Stomach smooth muscle (tissue), 2 donors: ENCODE measurements around the gene LRRC27.
"Not testable (repeated sequence)": the region's sequence is repeated elsewhere in the genome, so short reads cannot be mapped to it uniquely, and the experiment has no call there.

Experiments
- H3K27ac ChIP-seq: one replicate; pipeline ENCODE4 v1.7.0; 2013; ENCODE audit warnings: mild to moderate bottlenecking, low read length, inconsistent platforms
- H3K27me3 ChIP-seq, 2 donors: one replicate each; pipeline ENCODE4 v1.7.0; 2013; ENCODE audit warnings: low read length in 2 of 2; ENCODE audit not compliant: insufficient read depth in 2 of 2, control insufficient read depth in 1 of 2
- H3K36me3 ChIP-seq, 2 donors: one replicate each; pipeline ENCODE4 v1.7.0; 2013; ENCODE audit warnings: low read length in 2 of 2; ENCODE audit not compliant: control insufficient read depth in 2 of 2, insufficient read depth in 2 of 2
- H3K4me1 ChIP-seq: one replicate; pipeline ENCODE4 v1.7.0; 2013; ENCODE audit warnings: low read length; ENCODE audit not compliant: control insufficient read depth, insufficient read depth
- H3K4me3 ChIP-seq, 2 donors: one replicate each; pipeline ENCODE4 v1.7.0; 2013; ENCODE audit warnings: low read length in 2 of 2
- H3K9ac ChIP-seq, 2 donors: one replicate each; pipeline ENCODE4 v1.7.0; 2013; ENCODE audit warnings: low read length in 2 of 2, mild to moderate bottlenecking in 1 of 2
- H3K9me3 ChIP-seq, 2 donors: one replicate each; pipeline ENCODE4 v1.7.0; 2013; ENCODE audit warnings: low read length in 2 of 2; ENCODE audit not compliant: control insufficient read depth in 2 of 2
- donor health status: healthy.
- donor health status: Pancreatic carcinoma.

The LRRC27 gene

GRCh38 chr10:132330486-132330833 lies 1.5 kb upstream of the LRRC27 start:
- H3K36me3 ChIP-seq, result no peaks in the 10 kb centered on the region
- no peak overlapping the region for H3K27ac ChIP-seq
- H3K9ac ChIP-seq, result no peak overlapping the region
- peaks cover 18% of the 10 kb centered on the region for H3K4me1 ChIP-seq
- no peaks in the 10 kb centered on the region for H3K9me3 ChIP-seq
- H3K27me3 ChIP-seq, result no peaks in the 10 kb centered on the region
- peak overlapping the region; percentile 37 to 94 for H3K4me3 ChIP-seq

GRCh38 chr10:132332433-132332754 lies 401 bp downstream of the LRRC27 start:
- H3K9ac ChIP-seq, result peak overlapping the region; percentile 66 to 72
- no peak overlapping the region for H3K27ac ChIP-seq
- peak overlapping the region; percentile 80 to 92 for H3K4me3 ChIP-seq
- no peaks in the 10 kb centered on the region for H3K27me3 ChIP-seq
- no peaks in the 10 kb centered on the region for H3K9me3 ChIP-seq
- no peaks in the 10 kb centered on the region for H3K36me3 ChIP-seq
- H3K4me1 ChIP-seq, result peaks cover 23% of the 10 kb centered on the region

DNA sequence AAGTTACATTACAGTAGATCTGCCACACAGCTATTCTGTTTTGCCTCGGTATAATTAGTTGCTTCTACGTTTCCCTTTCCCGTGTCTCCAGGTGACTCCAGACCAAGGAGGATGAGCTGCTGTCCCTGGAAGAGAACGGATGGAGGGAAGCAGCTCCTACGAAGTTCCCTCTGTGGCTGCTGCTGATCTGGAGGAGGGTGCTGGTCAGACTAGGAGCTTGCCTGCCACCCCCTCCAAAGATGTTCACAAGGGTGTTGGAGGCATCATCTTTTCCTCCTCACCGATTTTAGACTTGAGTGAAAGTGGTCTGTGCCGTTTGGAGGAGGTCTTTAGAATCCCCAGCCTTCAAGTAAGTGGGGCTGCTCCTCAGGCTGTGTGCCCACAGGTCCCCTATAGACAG lies 1.4 kb downstream of the LRRC27 start:
- H3K27me3 ChIP-seq, result no peaks in the 10 kb centered on the region
- H3K36me3 ChIP-seq, result peaks cover 0 to 2% of the 10 kb centered on the region in 2 donors
- no peak overlapping the region for H3K9ac ChIP-seq
- no peaks in the 10 kb centered on the region for H3K9me3 ChIP-seq
- no peak overlapping the region for H3K27ac ChIP-seq
- no peak overlapping the region for H3K4me3 ChIP-seq
- peaks cover 26% of the 10 kb centered on the region for H3K4me1 ChIP-seq

- H3K27me3 ChIP-seq, result no peaks in the 10 kb centered on the region
- peaks cover 24% of the 10 kb centered on the region for H3K4me1 ChIP-seq
- H3K9ac ChIP-seq, result no peak overlapping the region
- no peak overlapping the region for H3K27ac ChIP-seq
- no peaks in the 10 kb centered on the region for H3K9me3 ChIP-seq
- H3K4me3 ChIP-seq, result no peak overlapping the region
- peaks cover 0 to 2% of the 10 kb centered on the region in 2 donors for H3K36me3 ChIP-seq
Measured at GRCh38 chr10:132334631-132335188, 2.7 kb downstream of the LRRC27 start.

DNA sequence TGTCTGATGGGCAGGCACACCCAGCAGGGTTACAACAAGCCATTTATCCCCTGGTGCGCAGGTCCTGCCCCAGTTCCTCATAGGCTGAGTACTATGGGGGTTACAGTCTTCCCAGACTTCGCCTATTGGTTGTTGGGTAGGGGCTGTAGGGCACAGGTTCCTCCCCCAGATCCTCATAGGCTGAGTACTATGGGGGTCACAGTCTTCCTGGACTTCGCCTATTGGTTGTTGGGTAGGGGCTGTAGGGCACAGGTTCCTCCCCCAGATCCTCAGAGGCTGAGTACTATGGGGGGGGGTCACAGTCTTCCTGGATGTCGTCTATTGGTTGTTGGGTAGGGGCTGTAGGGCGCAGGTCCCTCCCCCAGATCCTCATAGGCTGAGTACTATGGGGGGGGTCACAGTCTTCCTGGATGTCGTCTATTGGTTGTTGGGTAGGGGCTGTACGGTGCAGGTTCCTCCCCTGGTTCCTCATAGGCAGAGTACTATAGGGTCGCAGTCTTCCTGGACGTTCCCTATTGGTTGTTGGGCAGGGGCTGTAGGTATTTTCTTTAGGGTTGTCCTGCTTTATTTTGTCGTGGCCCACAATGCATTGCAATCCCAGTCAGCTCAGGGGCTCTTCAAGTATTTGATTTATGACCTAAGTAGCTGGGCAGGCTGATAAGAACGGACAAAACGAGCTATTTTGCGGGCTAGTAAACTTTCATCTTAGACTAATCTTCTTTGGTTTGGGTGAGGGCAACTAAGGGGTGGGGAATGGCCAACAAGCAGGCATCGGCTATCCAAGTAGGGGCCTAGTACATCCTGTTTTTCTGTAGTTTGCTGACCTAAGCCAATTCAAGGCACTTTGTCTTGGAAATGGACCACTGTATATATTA lies 3.4 kb downstream of the LRRC27 start:
- H3K9ac ChIP-seq, result no peak overlapping the region
- no peaks in the 10 kb centered on the region for H3K9me3 ChIP-seq
- peaks cover 0 to 4% of the 10 kb centered on the region in 2 donors for H3K36me3 ChIP-seq
- H3K27me3 ChIP-seq, result no peaks in the 10 kb centered on the region
- H3K4me1 ChIP-seq, result peaks cover 20% of the 10 kb centered on the region
- H3K27ac ChIP-seq, result no peak overlapping the region
- no peak overlapping the region for H3K4me3 ChIP-seq

- H3K9me3 ChIP-seq, result no peaks in the 10 kb centered on the region
- peaks cover 0 to 4% of the 10 kb centered on the region in 2 donors for H3K36me3 ChIP-seq
- no peak overlapping the region for H3K27ac ChIP-seq
- peak overlapping the region; percentile 6 to 25 for H3K9ac ChIP-seq
- peaks cover 14% of the 10 kb centered on the region for H3K4me1 ChIP-seq
- peak overlapping the region; percentile 45 to 67 for H3K4me3 ChIP-seq
- H3K27me3 ChIP-seq, result no peaks in the 10 kb centered on the region
Measured at GRCh38 chr10:132336064-132336746, 4.2 kb downstream of the LRRC27 start.

DNA sequence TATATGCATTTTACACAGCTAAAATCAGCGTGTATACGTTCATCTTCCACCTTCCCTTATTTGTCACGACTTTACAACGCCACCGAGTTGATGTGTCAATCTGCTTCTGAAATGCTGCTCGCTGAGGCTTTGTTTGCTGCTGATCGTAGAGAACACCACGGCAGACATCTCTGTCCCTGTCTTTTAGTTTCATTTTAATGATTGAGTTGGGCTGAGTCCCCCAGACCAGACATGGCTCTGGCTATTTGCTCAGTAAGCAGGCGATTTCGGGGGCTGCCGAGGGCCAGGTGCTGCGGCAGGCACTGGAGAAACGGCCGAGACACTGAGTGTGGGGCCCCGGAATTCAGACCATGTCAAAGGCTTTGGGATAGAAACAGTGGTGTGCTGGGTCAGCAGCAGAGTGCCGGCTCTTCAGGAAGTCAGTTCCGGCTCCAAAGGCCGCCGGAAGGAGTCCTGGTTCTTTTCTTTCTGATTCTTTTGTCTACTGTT lies 5.0 kb downstream of the LRRC27 start:
- H3K4me1 ChIP-seq, result peaks cover 14% of the 10 kb centered on the region
- peak overlapping the region; percentile 25 to 64 for H3K9ac ChIP-seq
- H3K9me3 ChIP-seq, result no peaks in the 10 kb centered on the region
- no peaks in the 10 kb centered on the region for H3K27me3 ChIP-seq
- H3K4me3 ChIP-seq, result peak overlapping the region; percentile 45 to 67
- peaks cover 0 to 4% of the 10 kb centered on the region in 2 donors for H3K36me3 ChIP-seq
- H3K27ac ChIP-seq, result peak overlapping the region; percentile 55

GRCh38 chr10:132337854-132338253 lies 5.9 kb downstream of the LRRC27 start:
- H3K4me3 ChIP-seq, result peak overlapping the region in 1 of 2 donors; percentile 3
- not testable (repeated sequence) for H3K9ac ChIP-seq, H3K27ac ChIP-seq, H3K27me3 ChIP-seq, H3K9me3 ChIP-seq, H3K36me3 ChIP-seq, H3K4me1 ChIP-seq

DNA sequence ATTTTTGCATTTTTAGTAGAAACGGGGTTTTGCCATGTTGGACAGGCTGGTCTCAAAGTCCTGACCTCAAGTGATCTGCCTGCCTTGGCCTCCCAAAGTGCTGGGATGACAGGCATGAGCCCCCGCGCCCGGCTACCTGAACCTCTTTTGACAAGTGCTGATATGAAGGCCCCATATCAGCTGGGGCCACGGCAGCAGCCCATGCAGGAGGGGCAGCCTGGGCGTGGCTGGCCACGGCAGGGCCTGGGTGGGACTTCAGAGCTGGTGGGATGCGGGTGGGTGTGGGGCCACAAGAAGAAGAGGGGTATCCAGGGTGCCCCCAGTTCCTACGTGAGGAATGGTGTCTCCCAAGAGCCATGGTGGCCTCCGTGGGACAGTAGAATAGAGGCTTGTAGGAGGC lies 6.9 kb downstream of the LRRC27 start:
- no peak overlapping the region for H3K27ac ChIP-seq
- no peaks in the 10 kb centered on the region for H3K9me3 ChIP-seq
- H3K36me3 ChIP-seq, result peaks cover 2 to 8% of the 10 kb centered on the region in 2 donors
- no peak overlapping the region for H3K9ac ChIP-seq
- no peaks in the 10 kb centered on the region for H3K27me3 ChIP-seq
- H3K4me1 ChIP-seq, result peaks cover 8% of the 10 kb centered on the region
- H3K4me3 ChIP-seq, result no peak overlapping the region

- H3K27ac ChIP-seq, result no peak overlapping the region
- no peak overlapping the region for H3K4me3 ChIP-seq
- H3K36me3 ChIP-seq, result peaks cover 2 to 8% of the 10 kb centered on the region in 2 donors
- peaks cover 8% of the 10 kb centered on the region for H3K4me1 ChIP-seq
- no peaks in the 10 kb centered on the region for H3K27me3 ChIP-seq
- H3K9me3 ChIP-seq, result no peaks in the 10 kb centered on the region
- H3K9ac ChIP-seq, result no peak overlapping the region
Measured at GRCh38 chr10:132339276-132339675, 7.3 kb downstream of the LRRC27 start.
